Activated B cell treated with CpG ODN at 0.5 μM for 24 hours (primary cell): ENCODE measurements around the gene BMX. TPM values are rescaled to one million over a fixed set of nuclear protein-coding genes. Genes with fewer than 3 reads are reported as not detected.

Experiments
- ATAC-seq: fragments of 200-7000 bp; cut with Tn5 transposase; one replicate; pipeline ENCODE4 v1.10.0; 2021; ENCODE audit warnings: low read depth, mild to moderate bottlenecking, moderate library complexity
- CTCF ChIA-PET: fragments of 350-600 bp; sonication (Branson Sonifier 250); formaldehyde crosslinking; loops from one replicate; lab custom pipeline; 2021; ENCODE audit warnings: antibody characterized with exemption; lab: Charles Lee
- POLR2A ChIA-PET: fragments of 350-600 bp; sonication (Branson Sonifier 250); formaldehyde crosslinking; loops from one replicate; lab custom pipeline; 2021; ENCODE audit warnings: antibody characterized with exemption; lab: Charles Lee
- DNase-seq: peaks from one replicate; pipeline ENCODE4 v3.0.0; 2022
- H3K27ac Mint-ChIP-seq: one replicate; pipeline ENCODE4 v1.8.0; 2020; ENCODE audit warnings: mixed read lengths
- H3K27me3 Mint-ChIP-seq: one replicate; pipeline ENCODE4 v1.8.0; 2021; ENCODE audit warnings: mixed read lengths
- H3K36me3 Mint-ChIP-seq: one replicate; pipeline ENCODE4 v1.8.0; 2021; ENCODE audit warnings: low read depth, mixed read lengths
- H3K4me1 Mint-ChIP-seq: one replicate; pipeline ENCODE4 v1.8.0; 2021; ENCODE audit warnings: mixed read lengths
- H3K4me3 Mint-ChIP-seq: one replicate; pipeline ENCODE4 v1.8.0; 2020; ENCODE audit warnings: mild to moderate bottlenecking, mixed read lengths
- H3K9me3 Mint-ChIP-seq: one replicate; pipeline ENCODE4 v1.8.0; 2020; ENCODE audit warnings: mixed read lengths
- CTCF ChIP-seq: fragments of 200-600 bp; IDR thresholded peaks from one replicate; pipeline ENCODE4 v1.8.0; 2022; ENCODE audit warnings: antibody characterized with exemption, mild to moderate bottlenecking
- intact Hi-C: fragments of 100-400 bp; cut with micrococcal nuclease; formaldehyde crosslinking; loops from one replicate; pipeline ENCODE4 v1.15.1; 2024
- total RNA-seq: library from RNA; stranded (reverse); gene quantifications from 2 replicates; pipeline ENCODE4 v1.2.3, GENCODE V29; 2022

BMX gene
- total RNA-seq, 1 donor from 2014 or later, result not detected

- intact Hi-C loops, result no loop called here
- POLR2A ChIA-PET, result no interaction called here
- CTCF ChIA-PET, result no interaction called here
- no peaks in the 10 kb centered on the region for H3K9me3 Mint-ChIP-seq
- H3K27ac Mint-ChIP-seq, result no peak overlapping the region
- H3K4me1 Mint-ChIP-seq, result no peaks in the 10 kb centered on the region
- DNase-seq (no peak), ATAC-seq (no peak)
- no peaks in the 10 kb centered on the region for H3K27me3 Mint-ChIP-seq
- no peak for TF ChIP-seq CTCF
- no peaks in the 10 kb centered on the region for H3K36me3 Mint-ChIP-seq
- H3K4me3 Mint-ChIP-seq, result no peak overlapping the region
Measured at GRCh38 chrX:15522464-15522863, 21.9 kb downstream of the BMX start.

- ChIA-PET CTCF (no interaction called here), POLR2A (no interaction called here)
- no peak for DNase-seq
- no peak for TF ChIP-seq CTCF
- ATAC-seq, result no peak
- no peak overlapping the region for H3K27ac Mint-ChIP-seq
- no peak overlapping the region for H3K4me3 Mint-ChIP-seq
- H3K9me3 Mint-ChIP-seq, result no peaks in the 10 kb centered on the region
- no peaks in the 10 kb centered on the region for H3K36me3 Mint-ChIP-seq
- intact Hi-C loops, result no loop called here
- no peaks in the 10 kb centered on the region for H3K4me1 Mint-ChIP-seq
- no peaks in the 10 kb centered on the region for H3K27me3 Mint-ChIP-seq
Measured at GRCh38 chrX:15523088-15523487, 22.5 kb downstream of the BMX start.

- intact Hi-C loops, result no loop called here
- no peaks in the 10 kb centered on the region for H3K36me3 Mint-ChIP-seq
- H3K27ac Mint-ChIP-seq, result no peak overlapping the region
- no peak for DNase-seq
- no peaks in the 10 kb centered on the region for H3K27me3 Mint-ChIP-seq
- no peak for TF ChIP-seq CTCF
- POLR2A ChIA-PET, result no interaction called here
- H3K9me3 Mint-ChIP-seq, result no peaks in the 10 kb centered on the region
- no peak overlapping the region for H3K4me3 Mint-ChIP-seq
- H3K4me1 Mint-ChIP-seq, result no peaks in the 10 kb centered on the region
- ATAC-seq, result no peak
- CTCF ChIA-PET, result no interaction called here
Measured at GRCh38 chrX:15524417-15524816, 23.8 kb downstream of the BMX start.

- no peak overlapping the region for H3K27ac Mint-ChIP-seq
- CTCF ChIA-PET, result no interaction called here
- H3K36me3 Mint-ChIP-seq, result no peaks in the 10 kb centered on the region
- ATAC-seq, result no peak
- intact Hi-C loops, result no loop called here
- no peak overlapping the region for H3K4me3 Mint-ChIP-seq
- DNase-seq, result no peak
- TF ChIP-seq CTCF, result no peak
- H3K9me3 Mint-ChIP-seq, result no peaks in the 10 kb centered on the region
- POLR2A ChIA-PET, result no interaction called here
- H3K27me3 Mint-ChIP-seq, result no peaks in the 10 kb centered on the region
- no peaks in the 10 kb centered on the region for H3K4me1 Mint-ChIP-seq
Measured at GRCh38 chrX:15525664-15526416, 25.2 kb downstream of the BMX start.

- Mint-ChIP-seq H3K27me3 (no peaks in the 10 kb centered on the region), H3K36me3 (no peaks in the 10 kb centered on the region), H3K4me1 (no peaks in the 10 kb centered on the region), H3K4me3 (no peak overlapping the region), H3K9me3 (no peaks in the 10 kb centered on the region), H3K27ac (no peak overlapping the region)
- no peak for TF ChIP-seq CTCF
- no peak for ATAC-seq
- POLR2A ChIA-PET, result no interaction called here
- CTCF ChIA-PET, result no interaction called here
- DNase-seq, result no peak
- intact Hi-C loops, result no loop called here
Measured at GRCh38 chrX:15529165-15529564, 28.6 kb downstream of the BMX start.
